ENCODE measurements around the gene LSM7. TPM values are rescaled to one million over a fixed set of nuclear protein-coding genes. Genes with fewer than 3 reads are reported as not detected.
A peak's percentile ranks its signal among the peaks of the same experiment; 100 is the strongest.

LSM7 gene
- total and polyA plus RNA-seq, 2 experiments from 2014 or later, result 299 to 409 TPM

GRCh38 chr19:2291185-2291751 is 37.1 kb downstream of the LSM7 start:
- Histone ChIP-seq H3K4me2 (peak overlapping the region; percentile 91), H3K4me3 (peak overlapping the region; percentile 59), H2AFZ (peak overlapping the region; percentile 95)

GRCh38 chr19:2290441-2291184 is 37.8 kb downstream of the LSM7 start:
- no peaks in the 10 kb centered on the region for H3K36me3 ChIP-seq (ENCODE audit: insufficient read depth)
- no peaks in the 10 kb centered on the region for H3K9me2 ChIP-seq (ENCODE audit: insufficient read depth)
- H3F3A ChIP-seq (replicated peaks; ENCODE audit: low read depth), result peaks cover 12% of the 10 kb centered on the region; the same call in 1 of the 2 replicates
- 0 out of 2 replicates have a peak, but pooled peaks cover 2% of the 10 kb centered on the region for H4K20me1 ChIP-seq (replicated peaks; ENCODE audit: insufficient read depth)
- H3K4me1 ChIP-seq (ENCODE audit: insufficient read depth), result no peaks in the 10 kb centered on the region
- ATAC-seq (peak; percentile 52), DNase-seq (ENCODE audit: low spot score) (peak; percentile 65)
- TF ChIP-seq EZH2 (IDR thresholded peaks at IDR 0.05; ENCODE audit: low read depth, unreplicated experiment) (peak; percentile 59), CREB1 (CRISPR knock-in tag; IDR thresholded peaks at IDR 0.05; ENCODE audit: low read depth) (no peak)
- no peak overlapping the region for H3K27ac ChIP-seq (ENCODE audit: low read depth)
- H3K4me2 ChIP-seq, result peak overlapping the region; percentile 91
- Mint-ChIP-seq H3K27ac (no peak overlapping the region), H3K36me3 (ENCODE audit: low read depth) (no peaks in the 10 kb centered on the region; the same call in 2 of the 3 replicates), H3K4me3 (peak overlapping the region; percentile 56), H3K4me1 (peaks cover 13% of the 10 kb centered on the region), H3K9me3 (peaks cover 4% of the 10 kb centered on the region; the same call in 1 of the 3 replicates), H3K27me3 (ENCODE audit: insufficient read depth, low read depth, poor library complexity) (peaks cover 69% of the 10 kb centered on the region)
- peak overlapping the region; percentile 95 for H2AFZ ChIP-seq
- peaks cover 68% of the 10 kb centered on the region for H3K27me3 ChIP-seq (ENCODE audit: insufficient read depth)
- peak overlapping the region; percentile 59 for H3K4me3 ChIP-seq
- H3K79me2 ChIP-seq (replicated peaks; ENCODE audit: insufficient read depth), result no peaks in the 10 kb centered on the region

More at GRCh38 chr19:2291185-2291751, 37.1 kb downstream of the LSM7 start:
- no peaks in the 10 kb centered on the region for H3K36me3 ChIP-seq (ENCODE audit: insufficient read depth)
- peak; percentile 42 for TF ChIP-seq EZH2 (IDR thresholded peaks at IDR 0.05; ENCODE audit: low read depth, unreplicated experiment)
- no peak for TF ChIP-seq CTCF (conservative IDR thresholded peaks at IDR 0.05; ENCODE audit: low read depth in 2 of 2)
- no peak overlapping the region for H3K27ac ChIP-seq (ENCODE audit: low read depth)
- H3K27me3 ChIP-seq (ENCODE audit: insufficient read depth), result peaks cover 68% of the 10 kb centered on the region
- no peaks in the 10 kb centered on the region for H3K9me2 ChIP-seq (ENCODE audit: insufficient read depth)
- 0 out of 2 replicates have a peak, but pooled peaks cover 2% of the 10 kb centered on the region for H4K20me1 ChIP-seq (replicated peaks; ENCODE audit: insufficient read depth)
- no peak overlapping the region for H3K27ac Mint-ChIP-seq
- H3K27me3 Mint-ChIP-seq (ENCODE audit: insufficient read depth, low read depth, poor library complexity), result peaks cover 64% of the 10 kb centered on the region
- H3K79me2 ChIP-seq (replicated peaks; ENCODE audit: insufficient read depth), result no peaks in the 10 kb centered on the region
- DNase-seq (ENCODE audit: low spot score) (peak; percentile 84), ATAC-seq (peak; percentile 69)
- H3F3A ChIP-seq (replicated peaks; ENCODE audit: low read depth), result peaks cover 12% of the 10 kb centered on the region; the same call in 1 of the 2 replicates
- no peaks in the 10 kb centered on the region; the same call in 2 of the 3 replicates for H3K36me3 Mint-ChIP-seq (ENCODE audit: low read depth)
- H3K4me1 ChIP-seq (ENCODE audit: insufficient read depth), result no peaks in the 10 kb centered on the region
- peaks cover 4% of the 10 kb centered on the region; the same call in 1 of the 3 replicates for H3K9me3 Mint-ChIP-seq
- H3K4me3 Mint-ChIP-seq, result peak overlapping the region; percentile 56
- H3K4me1 Mint-ChIP-seq, result peaks cover 13% of the 10 kb centered on the region

GRCh38 chr19:2289714-2290435 is 38.5 kb downstream of the LSM7 start:
- DNase-seq (ENCODE audit: low spot score), result peak; percentile 62

More at GRCh38 chr19:2289714-2290435, 38.5 kb downstream of the LSM7 start:
- Histone ChIP-seq H3K36me3 (ENCODE audit: insufficient read depth) (no peaks in the 10 kb centered on the region), H3K4me1 (ENCODE audit: insufficient read depth) (no peaks in the 10 kb centered on the region), H3K27me3 (ENCODE audit: insufficient read depth) (peaks cover 64% of the 10 kb centered on the region), H3K4me2 (peak overlapping the region; percentile 91), H3K27ac (ENCODE audit: low read depth) (no peak overlapping the region), H3F3A (replicated peaks; ENCODE audit: low read depth) (peaks cover 12% of the 10 kb centered on the region; the same call in 1 of the 2 replicates), H3K9me2 (ENCODE audit: insufficient read depth) (no peaks in the 10 kb centered on the region), H2AFZ (peak overlapping the region; percentile 95), H3K79me2 (replicated peaks; ENCODE audit: insufficient read depth) (no peaks in the 10 kb centered on the region), H3K4me3 (peak overlapping the region; percentile 59), H4K20me1 (replicated peaks; ENCODE audit: insufficient read depth) (0 out of 2 replicates have a peak, but pooled peaks cover 2% of the 10 kb centered on the region)
- Mint-ChIP-seq H3K4me3 (peak overlapping the region; percentile 70), H3K4me1 (peaks cover 11% of the 10 kb centered on the region), H3K27ac (no peak overlapping the region), H3K9me3 (peaks cover 4% of the 10 kb centered on the region; the same call in 1 of the 3 replicates), H3K27me3 (ENCODE audit: insufficient read depth, low read depth, poor library complexity) (peaks cover 66% of the 10 kb centered on the region), H3K36me3 (ENCODE audit: low read depth) (no peaks in the 10 kb centered on the region; the same call in 2 of the 3 replicates)
- ATAC-seq, result peak; percentile 7
- TF ChIP-seq ETS1 (IDR thresholded peaks at IDR 0.05) (no peak), EZH2 (IDR thresholded peaks at IDR 0.05; ENCODE audit: low read depth, unreplicated experiment) (peak; percentile 49), STAT1 (IDR thresholded peaks at IDR 0.05; ENCODE audit: unreplicated experiment) (no peak)

All from GM23338 (cell line).